Endodermal cell (in vitro differentiated cells): Measurements from ENCODE around the gene RGS7. TPM values are rescaled to one million over a fixed set of nuclear protein-coding genes. Genes with fewer than 3 reads are reported as not detected.

Experiments used
- DNase-seq: peaks from one replicate; pipeline ENCODE4 v3.0.0-alpha.2; 2017
- H3K27ac ChIP-seq: 2 replicates; pipeline ENCODE4 v1.5.1; 2013; ENCODE audit warnings: mild to moderate bottlenecking, low read depth, low read length, moderate library complexity
- H3K27me3 ChIP-seq: 2 replicates; pipeline ENCODE4 v1.6.1; 2013; ENCODE audit warnings: mild to moderate bottlenecking, low read length, moderate library complexity; ENCODE audit not compliant: insufficient read depth, control insufficient read depth, poor library complexity, severe bottlenecking
- H3K36me3 ChIP-seq: 2 replicates; pipeline ENCODE4 v1.7.0; 2013; ENCODE audit warnings: mild to moderate bottlenecking, low read length, moderate library complexity; ENCODE audit not compliant: control insufficient read depth, insufficient read depth
- H3K4me1 ChIP-seq: one replicate; pipeline ENCODE4 v1.7.0; 2013; ENCODE audit warnings: low read length; ENCODE audit not compliant: control insufficient read depth, insufficient read depth
- H3K4me3 ChIP-seq: 2 replicates; pipeline ENCODE4 v1.5.1; 2013; ENCODE audit warnings: mild to moderate bottlenecking, low read length, moderate library complexity
- H3K9ac ChIP-seq: 2 replicates; pipeline ENCODE4 v1.6.1; 2013; ENCODE audit warnings: mild to moderate bottlenecking, low read length, moderate library complexity; ENCODE audit not compliant: poor library complexity, severe bottlenecking; ENCODE audit errors: extremely low read depth
- H3K9me3 ChIP-seq: 2 replicates; pipeline ENCODE4 v1.6.1; 2013; ENCODE audit warnings: mild to moderate bottlenecking, low read length, moderate library complexity; ENCODE audit not compliant: control insufficient read depth
- H3K27ac Mint-ChIP-seq: 2 replicates; pipeline ENCODE4 v1.8.0; 2020; ENCODE audit warnings: mixed read lengths
- H3K27me3 Mint-ChIP-seq: 2 replicates; pipeline ENCODE4 v1.8.0; 2021; ENCODE audit warnings: mild to moderate bottlenecking, mixed read lengths; ENCODE audit not compliant: insufficient read depth
- H3K36me3 Mint-ChIP-seq: 2 replicates; pipeline ENCODE4 v1.8.0; 2020; ENCODE audit warnings: low read depth, mixed read lengths
- H3K4me1 Mint-ChIP-seq: 2 replicates; pipeline ENCODE4 v1.8.0; 2020; ENCODE audit warnings: mixed read lengths
- H3K4me3 Mint-ChIP-seq: 2 replicates; pipeline ENCODE4 v1.8.0; 2020; ENCODE audit warnings: mild to moderate bottlenecking, moderate library complexity, mixed read lengths
- H3K9me3 Mint-ChIP-seq: 2 replicates; pipeline ENCODE4 v1.8.0; 2020; ENCODE audit warnings: mild to moderate bottlenecking, mixed read lengths
- CTCF ChIP-seq: fragments of 200-600 bp; sonication (generic); conservative IDR thresholded peaks from 2 replicates; pipeline ENCODE4 v1.5.0; 2021; ENCODE audit warnings: antibody characterized with exemption, mild to moderate bottlenecking
- WGBS, 2 experiments: methylation state at CpG; one replicate each; pipeline versions ENCODE4 v1.1.5 to v1.1.7; 2013; ENCODE audit warnings: missing lambda C conversion rate in 2 of 2, mixed read lengths in 1 of 2; ENCODE audit not compliant: insufficient coverage in 1 of 2, insufficient read length in 1 of 2; 5-methylcytosine and 5-hydroxymethylcytosine counted together
- total RNA-seq, 2 donors: library from RNA; stranded (reverse); fragmentation: NEBNext Ultra II Directional in 1 of 2; extraction: Animal tissue kit (Norgen Biotek cat#: 25700) in 1 of 2; gene quantifications; 2 replicates in 1 of 2; 3 replicates in 1 of 2; pipeline ENCODE4 v1.2.1, GENCODE V29; 2021

RGS7 gene
- total RNA-seq, 2 donors from 2014 or later, result 1.0 to 1.1 TPM

- H3K9me3 Mint-ChIP-seq, result no peaks in the 10 kb centered on the region
- Histone ChIP-seq H3K27ac (no peak overlapping the region), H3K27me3 (peaks cover 38% of the 10 kb centered on the region), H3K36me3 (no peaks in the 10 kb centered on the region), H3K9ac (no peak overlapping the region), H3K9me3 (no peaks in the 10 kb centered on the region), H3K4me3 (peak overlapping the region; percentile 81), H3K4me1 (no peaks in the 10 kb centered on the region)
- 21 to 44% methylated on average over 5 to 29 of the region's 33 CpGs for WGBS, 2 experiments
- no peak for TF ChIP-seq CTCF
- H3K4me3 Mint-ChIP-seq, result peak overlapping the region; percentile 71
- H3K4me1 Mint-ChIP-seq, result peaks cover 8% of the 10 kb centered on the region
- H3K27me3 Mint-ChIP-seq, result peaks cover 28% of the 10 kb centered on the region
- no peaks in the 10 kb centered on the region for H3K36me3 Mint-ChIP-seq
- no peak overlapping the region for H3K27ac Mint-ChIP-seq
- no peak for DNase-seq
Measured at GRCh38 chr1:241357366-241358340, 648 bp upstream of the RGS7 start.

GRCh38 chr1:241356187-241356518 lies 852 bp downstream of the RGS7 start:
- 14 to 19% methylated on average over 12 to 14 of the region's 14 CpGs for WGBS, 2 experiments
- H3K27ac ChIP-seq, result no peak overlapping the region
- Mint-ChIP-seq H3K36me3 (no peaks in the 10 kb centered on the region), H3K9me3 (no peaks in the 10 kb centered on the region), H3K4me1 (peaks cover 8% of the 10 kb centered on the region), H3K27me3 (peaks cover 28% of the 10 kb centered on the region), H3K27ac (no peak overlapping the region), H3K4me3 (peak overlapping the region; percentile 71)
- H3K4me1 ChIP-seq, result no peaks in the 10 kb centered on the region
- H3K4me3 ChIP-seq, result peak overlapping the region; percentile 81
- H3K9me3 ChIP-seq, result no peaks in the 10 kb centered on the region
- peaks cover 38% of the 10 kb centered on the region for H3K27me3 ChIP-seq
- TF ChIP-seq CTCF, result no peak
- no peak overlapping the region for H3K9ac ChIP-seq
- no peaks in the 10 kb centered on the region for H3K36me3 ChIP-seq
- DNase-seq, result peak; percentile 76

GRCh38 chr1:241355311-241356010 lies 1.5 kb downstream of the RGS7 start:
- Histone ChIP-seq H3K36me3 (no peaks in the 10 kb centered on the region), H3K4me1 (no peaks in the 10 kb centered on the region), H3K4me3 (no peak overlapping the region), H3K27me3 (peaks cover 38% of the 10 kb centered on the region), H3K9ac (no peak overlapping the region), H3K9me3 (no peaks in the 10 kb centered on the region), H3K27ac (no peak overlapping the region)
- Mint-ChIP-seq H3K36me3 (no peaks in the 10 kb centered on the region), H3K9me3 (no peaks in the 10 kb centered on the region), H3K4me1 (peaks cover 8% of the 10 kb centered on the region), H3K4me3 (peak overlapping the region; percentile 71), H3K27ac (no peak overlapping the region), H3K27me3 (peaks cover 28% of the 10 kb centered on the region)
- no peak for TF ChIP-seq CTCF
- no peak for DNase-seq
- 75 to 88% methylated on average over 7 to 11 of the region's 11 CpGs for WGBS, 2 experiments
